Brain pericyte (primary cell): ENCODE results near the gene PCYT2.
"Not testable (repeated sequence)": the region's sequence is repeated elsewhere in the genome, so short reads cannot be mapped to it uniquely, and the experiment has no call there.

ENCODE experiments used
- DNase-seq: peaks from one replicate; pipeline ENCODE4 v3.0.0-alpha.2; 2012; ENCODE audit warnings: low read depth, low spot score

The PCYT2 gene

GRCh38 chr17:81927653-81928543 is 16.7 kb upstream of the PCYT2 start, which contains the start of gene MAFG:
Gene MAFG (minus strand): TSS chr17:81927735. CDS start chr17:81923185, 4,550 bp downstream.
- DNase-seq: peak; percentile 91

DNA sequence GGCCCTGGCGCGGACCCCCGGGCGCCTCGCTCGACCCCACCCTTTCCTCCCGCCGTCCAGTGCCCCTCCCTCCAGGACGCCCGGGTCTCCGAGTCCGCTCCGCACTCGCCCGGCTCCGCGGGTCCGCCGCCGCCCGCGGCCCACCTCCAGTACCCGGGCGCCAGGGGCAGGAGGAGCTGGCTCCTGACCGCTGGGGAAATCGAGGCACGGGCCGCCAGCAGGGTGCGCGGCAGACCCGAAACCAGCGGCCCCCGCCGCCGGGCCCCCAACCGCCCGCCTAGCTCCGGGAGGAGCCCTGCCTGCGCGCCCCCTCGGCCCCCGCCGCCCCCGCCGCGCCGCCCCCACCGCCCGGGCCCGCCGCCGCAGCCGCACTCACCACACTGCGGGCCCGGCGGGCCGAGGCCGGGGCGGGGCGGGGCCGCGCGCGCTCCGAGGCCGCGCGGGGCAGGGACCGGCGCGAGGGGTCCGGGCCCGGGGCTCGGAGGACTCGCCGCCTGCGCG is 16.0 kb upstream of the PCYT2 start:
- no peak for DNase-seq

DNA sequence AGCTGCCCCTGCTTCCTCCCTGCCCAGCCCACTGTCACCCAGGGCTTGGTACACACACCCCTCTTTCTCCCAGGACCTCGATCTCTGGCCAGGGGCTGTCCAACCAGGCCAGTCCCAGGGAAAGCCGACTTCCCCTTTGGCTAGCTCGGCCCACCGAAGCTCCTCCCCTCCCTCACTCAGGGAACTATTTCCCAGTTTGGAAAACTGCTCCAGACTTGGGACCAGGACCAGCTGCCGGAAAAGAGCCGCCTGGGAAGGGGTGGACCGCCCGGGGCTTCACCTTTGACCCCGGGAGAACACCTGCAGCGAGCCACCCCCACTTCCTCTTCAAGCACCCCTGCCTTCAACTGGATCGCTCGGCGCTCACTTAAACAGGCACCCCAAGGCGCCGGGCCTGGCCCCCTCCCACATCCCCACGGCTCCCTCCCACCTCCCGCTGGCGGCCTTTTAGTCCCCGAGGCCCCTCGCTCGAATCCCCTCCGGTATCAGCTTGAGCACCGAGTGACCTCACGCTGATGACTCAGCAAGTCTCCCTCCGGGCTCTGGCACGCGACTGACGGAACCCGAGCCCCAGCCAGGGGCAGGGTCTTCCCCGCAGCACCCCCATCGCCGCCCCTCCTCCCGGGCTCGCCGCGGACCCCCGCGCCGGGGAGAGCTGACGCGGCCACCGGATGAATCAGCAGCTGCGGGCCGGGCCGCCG is 15.4 kb upstream of the PCYT2 start:
- peak; percentile 45 for DNase-seq

DNA sequence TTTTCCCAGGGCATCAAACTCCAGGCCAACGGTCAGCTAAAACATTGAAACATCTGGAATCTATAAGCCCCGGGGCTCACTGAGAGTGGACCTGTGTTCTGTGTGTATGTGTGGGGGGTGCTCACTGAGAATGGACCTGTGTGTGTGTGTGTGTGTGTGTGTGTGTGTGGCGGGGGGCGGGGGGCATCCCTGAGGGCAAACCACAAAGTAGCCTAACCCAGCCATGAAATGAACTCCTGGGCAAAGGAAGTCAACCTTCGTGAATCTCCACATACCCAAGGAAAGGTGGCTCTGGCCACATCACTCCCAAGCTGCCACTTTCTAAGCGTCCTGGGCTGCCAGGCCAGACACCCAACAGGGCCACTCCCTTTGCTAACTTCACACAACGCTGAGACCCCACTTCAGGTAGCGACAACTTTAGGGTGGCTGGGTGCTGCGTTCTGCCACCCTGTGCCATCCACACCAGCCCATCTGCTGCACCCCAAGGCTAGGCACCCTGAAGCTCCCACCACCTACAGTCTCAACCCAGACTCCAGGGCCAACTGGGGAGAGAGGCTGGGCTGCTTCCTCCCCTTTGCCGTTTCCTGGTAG is 14.8 kb upstream of the PCYT2 start:
- no peak for DNase-seq

- DNase-seq: no peak
These were observed 13.6 kb upstream of the PCYT2 start for GRCh38 chr17:81924557-81925532.

DNA sequence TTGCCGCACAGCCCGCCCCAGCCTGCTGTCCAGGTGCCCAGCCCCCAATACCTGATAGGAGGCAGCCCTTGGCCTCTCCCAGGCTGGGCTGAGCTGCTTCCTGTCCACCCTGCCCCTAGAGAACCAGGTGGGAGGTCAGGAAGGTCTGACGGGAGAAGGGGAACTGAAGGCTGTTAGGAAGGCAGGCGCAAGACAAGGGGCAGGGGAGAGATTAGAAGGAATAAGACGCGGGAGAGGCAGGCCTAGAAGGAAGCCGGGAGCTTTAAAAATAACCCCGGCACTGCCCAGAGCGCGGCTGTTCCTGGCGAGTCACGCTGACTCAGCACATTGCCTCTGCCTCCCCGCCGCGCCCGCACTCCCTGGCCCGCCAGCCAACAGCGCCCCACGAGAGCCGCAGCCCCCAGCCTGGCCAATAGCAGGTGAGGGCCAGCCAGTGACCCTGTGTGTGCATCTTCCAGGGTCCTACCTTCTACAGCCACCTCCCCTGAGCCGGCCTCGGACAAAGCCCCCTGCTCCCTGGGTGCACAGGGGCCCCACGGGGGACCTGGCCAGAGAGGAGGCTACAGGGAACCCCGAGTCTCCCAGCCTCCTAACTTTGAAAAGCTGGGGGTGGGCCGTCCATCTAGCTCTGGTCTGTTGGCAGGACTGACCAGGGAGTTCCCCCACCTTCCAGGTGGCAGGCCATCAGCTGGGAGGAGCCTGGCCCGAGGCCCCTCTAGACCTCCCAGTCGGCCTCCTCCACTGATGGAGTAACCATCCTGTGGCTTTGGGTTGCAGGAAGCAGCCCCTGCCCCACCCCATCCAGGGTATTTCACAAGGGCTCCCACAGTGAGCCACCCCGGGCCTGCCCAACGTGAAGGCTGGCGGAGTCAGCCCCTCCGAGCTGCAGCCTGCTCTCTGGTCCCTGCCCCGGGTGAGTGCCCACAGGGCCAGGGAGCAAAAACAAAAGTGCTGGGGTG is 12.4 kb upstream of the PCYT2 start:
- no peak for DNase-seq

DNA sequence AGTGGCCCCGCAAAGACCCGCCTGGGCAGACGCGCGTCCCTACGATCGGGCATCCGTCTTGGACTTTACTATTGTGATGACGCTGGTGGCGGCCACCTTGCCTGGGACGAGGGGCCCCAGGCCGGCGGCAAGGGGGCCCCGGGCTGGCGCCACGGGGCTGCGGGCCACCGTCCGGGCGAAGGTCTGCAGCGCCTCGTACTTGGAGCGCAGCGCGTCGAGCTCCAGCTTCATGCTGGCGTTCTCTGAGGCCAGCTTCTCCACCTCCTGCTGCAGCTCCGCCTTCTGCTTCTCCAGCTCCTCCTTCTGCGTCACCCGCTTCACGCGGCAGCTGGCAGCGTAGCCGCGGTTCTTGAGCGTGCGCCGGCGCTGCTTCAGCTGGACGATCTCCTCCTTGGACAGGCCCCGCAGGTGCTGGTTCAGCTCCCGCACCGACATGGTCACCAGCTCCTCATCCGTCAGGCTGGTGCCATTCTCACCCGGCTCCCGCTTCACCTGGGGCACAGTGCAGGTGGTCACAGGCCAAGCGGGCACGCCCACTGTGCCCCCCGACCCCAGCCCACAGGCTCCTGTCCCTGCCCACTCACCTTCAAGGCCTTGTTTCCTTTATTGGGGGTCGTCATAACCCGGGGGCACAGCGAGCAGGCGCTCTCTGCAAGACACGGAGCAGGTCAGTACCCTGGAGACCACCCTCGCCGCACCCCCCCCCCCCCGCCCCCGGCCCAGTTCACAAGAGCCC is 11.5 kb upstream of the PCYT2 start:
- DNase-seq: no peak

GRCh38 chr17:81921996-81922565 is 10.9 kb upstream of the PCYT2 start:
- DNase-seq: no peak

DNA sequence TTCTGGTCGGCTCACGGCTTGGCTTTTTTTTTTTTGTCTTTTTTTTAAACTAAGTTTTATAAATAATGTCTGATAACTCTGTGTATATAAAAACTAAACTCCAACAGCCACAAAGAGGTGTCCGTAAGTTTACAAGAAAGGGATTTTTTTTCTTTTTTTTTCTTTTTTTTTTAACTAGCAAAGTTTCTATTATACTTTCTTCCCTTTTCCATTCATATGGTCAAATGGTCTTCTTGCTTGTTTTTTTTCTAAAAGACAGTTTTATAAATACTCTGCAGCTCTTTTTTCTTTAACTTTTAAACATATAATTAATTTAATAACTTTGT is 10.3 kb upstream of the PCYT2 start:
- no peak for DNase-seq

DNA sequence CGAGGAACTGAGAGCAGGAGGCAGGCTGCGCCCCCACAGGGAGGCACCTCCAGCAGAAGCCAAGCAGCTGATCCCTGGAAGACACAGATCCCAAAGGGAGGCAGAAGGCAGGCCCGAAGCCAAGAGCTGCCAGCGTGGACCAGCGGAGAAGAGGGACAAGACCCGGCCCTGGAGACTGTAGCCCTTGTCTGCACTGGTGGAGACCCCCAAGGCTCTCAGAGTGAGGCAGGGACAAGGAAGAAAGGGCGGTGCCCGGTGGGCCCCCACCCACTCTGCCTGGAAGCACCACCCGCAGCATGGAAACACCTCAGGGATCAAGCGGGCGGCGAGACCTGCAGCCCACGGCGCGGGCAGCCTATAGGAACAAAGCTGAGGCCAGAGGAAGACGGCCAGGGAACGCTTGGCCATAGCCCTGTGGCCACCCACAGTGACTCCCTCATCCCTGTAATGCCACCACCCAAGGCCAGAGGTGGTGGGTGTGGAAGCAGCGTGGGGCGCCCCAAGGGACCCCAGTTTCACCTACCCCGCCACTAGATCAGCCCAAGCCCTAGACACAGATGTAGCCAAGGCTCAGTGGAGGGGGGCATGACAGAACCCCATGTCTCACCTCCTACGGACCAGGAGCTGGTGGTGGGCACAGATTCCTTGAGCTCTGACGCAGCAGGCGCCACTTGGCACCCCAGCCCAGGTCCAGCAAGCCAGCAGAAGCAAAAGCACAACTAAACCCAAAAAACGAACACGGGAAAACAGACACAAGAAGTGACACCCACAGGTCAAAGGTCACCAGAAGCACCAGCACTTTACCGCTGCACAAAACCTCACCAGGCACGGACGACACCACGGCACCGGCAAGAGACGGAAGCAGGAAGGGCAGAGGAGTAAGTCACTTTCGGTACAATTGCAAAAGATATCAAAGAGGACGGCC is 9.7 kb upstream of the PCYT2 start:
- no peak for DNase-seq

DNA sequence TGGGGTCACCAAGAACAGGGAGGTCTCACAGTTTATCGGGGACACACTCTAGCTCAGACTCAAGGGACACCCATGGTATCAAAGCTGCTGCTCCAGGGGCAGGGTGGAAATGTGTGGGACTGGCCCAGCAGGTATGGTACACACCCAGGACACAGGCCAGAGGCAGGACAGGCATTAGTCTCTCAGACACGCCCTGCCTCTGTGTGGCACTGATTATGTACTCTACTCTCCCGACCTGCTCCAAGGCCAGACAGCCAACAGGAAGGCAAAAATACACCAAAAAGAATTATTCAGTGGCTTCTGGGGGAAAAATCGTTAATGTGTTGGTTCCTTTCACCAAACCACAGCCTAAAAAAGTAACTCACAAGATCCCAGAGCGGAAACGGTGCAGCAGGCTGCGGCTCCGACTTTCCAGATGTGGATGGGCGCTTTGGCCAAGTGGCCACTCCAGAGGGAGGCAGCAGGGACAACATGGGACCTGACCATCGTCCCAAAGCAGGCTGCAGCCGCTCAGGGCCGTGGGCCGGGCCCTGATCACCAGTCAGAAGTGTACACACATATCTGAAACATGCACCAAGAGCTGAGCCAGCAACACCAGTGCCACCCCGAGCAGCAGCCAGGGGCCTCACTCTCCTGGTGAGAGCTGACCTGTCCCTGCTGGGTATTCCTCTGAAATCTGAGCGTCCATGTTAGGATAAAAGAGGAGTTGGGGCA is 7.8 kb upstream of the PCYT2 start:
- DNase-seq: no peak

DNA sequence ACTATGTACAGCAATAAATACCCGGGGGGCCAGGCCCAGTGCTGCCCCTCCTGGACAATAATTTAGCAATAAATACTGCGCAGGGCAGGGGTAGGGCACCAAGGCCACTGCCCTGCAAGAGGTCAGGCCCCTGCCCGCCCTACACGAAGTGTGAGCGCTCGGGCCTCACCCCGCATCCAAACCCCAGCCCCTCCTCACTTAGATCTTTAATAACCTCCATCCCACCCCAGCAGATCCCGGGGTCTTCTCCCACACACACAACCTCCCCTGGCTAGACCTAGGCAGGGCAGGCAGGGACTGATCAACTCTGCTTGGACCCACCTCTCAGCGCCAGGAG is 7.1 kb upstream of the PCYT2 start:
- DNase-seq: not testable (repeated sequence)

- no peak for DNase-seq
These were observed 6.5 kb upstream of the PCYT2 start, which contains the start of gene SIRT7 for GRCh38 chr17:81917565-81918332. Gene SIRT7 (minus strand): TSS chr17:81918176. CDS start chr17:81918131, 45 bp downstream.

- DNase-seq: no peak
These were observed 5.2 kb upstream of the PCYT2 start for GRCh38 chr17:81916234-81917001.

- DNase-seq: no peak
These were observed 4.1 kb upstream of the PCYT2 start for GRCh38 chr17:81915331-81915730.
